Stimulated activated CD8-positive, alpha-beta memory T cell treated with anti-CD3 and anti-CD28 coated beads, Interleukin-2, amount 100 ng/mL, for 48 hours (primary cell): ENCODE results near the gene NKX6-2.
"Not testable (repeated sequence)": the region's sequence is repeated elsewhere in the genome, so short reads cannot be mapped to it uniquely, and the experiment has no call there.

Source experiments
- DNase-seq, 2 donors: peaks; one replicate each; pipeline ENCODE4 v3.0.0-alpha.2; 2020; ENCODE audit warnings: low read depth in 2 of 2

Gene NKX6-2

DNA sequence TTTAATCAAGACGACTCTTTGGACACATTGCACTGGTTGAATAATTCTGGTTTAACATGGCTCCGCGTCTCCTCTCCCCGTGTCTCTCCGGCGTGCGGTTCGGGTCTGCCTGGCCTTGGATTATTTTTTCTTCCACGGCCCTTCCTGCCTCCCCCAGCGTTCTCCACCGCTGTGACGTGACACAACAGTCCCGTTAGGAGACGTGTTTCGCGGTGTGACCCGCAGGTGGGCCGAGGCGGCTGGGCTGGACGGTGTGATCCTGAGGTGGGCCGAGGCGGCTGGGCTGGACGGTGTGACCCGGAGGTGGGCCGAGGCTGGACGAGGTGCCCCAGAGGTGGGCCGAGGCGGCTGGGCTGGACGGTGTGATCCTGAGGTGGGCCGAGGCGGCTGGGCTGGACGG, 12.0 kb upstream of the NKX6-2 start:
- not testable (repeated sequence) for DNase-seq

DNA sequence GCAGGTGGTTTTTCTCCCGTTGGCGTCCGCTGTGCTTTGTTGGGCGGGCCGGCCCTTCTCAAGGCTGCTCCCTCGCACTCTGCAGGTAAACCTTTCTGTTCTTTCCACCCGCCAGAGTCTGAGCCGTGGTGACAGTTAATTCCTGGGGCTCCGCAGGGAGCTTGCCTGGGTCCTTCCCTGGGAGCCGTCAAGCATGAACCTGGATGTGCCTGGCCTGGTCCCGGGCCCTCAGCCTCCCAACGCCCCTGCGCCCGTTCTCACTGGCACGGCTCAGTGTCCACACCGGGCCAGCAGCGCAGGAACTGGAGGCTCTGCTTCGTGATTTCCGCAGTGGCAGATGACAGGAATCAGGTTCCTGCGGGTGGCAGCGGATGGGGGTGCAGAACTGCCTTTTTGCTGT, 10.9 kb upstream of the NKX6-2 start:
- DNase-seq: no peak

- DNase-seq: no peak
Observed at GRCh38 chr10:132793871-132794849, 8.2 kb upstream of the NKX6-2 start.

GRCh38 chr10:132793213-132793612, 7.3 kb upstream of the NKX6-2 start:
- no peak for DNase-seq

- DNase-seq: no peak
Observed at GRCh38 chr10:132792796-132793195, 6.8 kb upstream of the NKX6-2 start.

DNA sequence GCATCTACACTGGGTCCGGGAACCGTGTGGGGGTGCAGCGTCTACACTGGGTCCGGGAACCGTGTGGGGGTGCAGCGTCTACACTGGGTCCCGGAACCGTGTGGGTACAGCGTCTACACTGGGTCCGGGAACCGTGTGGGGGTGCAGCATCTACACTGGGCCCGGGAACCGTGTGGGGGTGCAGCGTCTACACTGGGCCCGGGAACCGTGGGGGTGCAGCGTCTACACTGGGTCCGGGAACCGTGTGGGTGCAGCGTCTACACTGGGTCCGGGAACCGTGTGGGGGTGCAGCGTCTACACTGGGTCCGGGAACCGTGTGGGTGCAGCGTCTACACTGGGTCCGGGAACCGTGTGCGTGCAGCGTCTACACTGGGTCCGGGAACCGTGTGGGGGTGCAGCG, 6.2 kb upstream of the NKX6-2 start:
- DNase-seq: not testable (repeated sequence)

DNA sequence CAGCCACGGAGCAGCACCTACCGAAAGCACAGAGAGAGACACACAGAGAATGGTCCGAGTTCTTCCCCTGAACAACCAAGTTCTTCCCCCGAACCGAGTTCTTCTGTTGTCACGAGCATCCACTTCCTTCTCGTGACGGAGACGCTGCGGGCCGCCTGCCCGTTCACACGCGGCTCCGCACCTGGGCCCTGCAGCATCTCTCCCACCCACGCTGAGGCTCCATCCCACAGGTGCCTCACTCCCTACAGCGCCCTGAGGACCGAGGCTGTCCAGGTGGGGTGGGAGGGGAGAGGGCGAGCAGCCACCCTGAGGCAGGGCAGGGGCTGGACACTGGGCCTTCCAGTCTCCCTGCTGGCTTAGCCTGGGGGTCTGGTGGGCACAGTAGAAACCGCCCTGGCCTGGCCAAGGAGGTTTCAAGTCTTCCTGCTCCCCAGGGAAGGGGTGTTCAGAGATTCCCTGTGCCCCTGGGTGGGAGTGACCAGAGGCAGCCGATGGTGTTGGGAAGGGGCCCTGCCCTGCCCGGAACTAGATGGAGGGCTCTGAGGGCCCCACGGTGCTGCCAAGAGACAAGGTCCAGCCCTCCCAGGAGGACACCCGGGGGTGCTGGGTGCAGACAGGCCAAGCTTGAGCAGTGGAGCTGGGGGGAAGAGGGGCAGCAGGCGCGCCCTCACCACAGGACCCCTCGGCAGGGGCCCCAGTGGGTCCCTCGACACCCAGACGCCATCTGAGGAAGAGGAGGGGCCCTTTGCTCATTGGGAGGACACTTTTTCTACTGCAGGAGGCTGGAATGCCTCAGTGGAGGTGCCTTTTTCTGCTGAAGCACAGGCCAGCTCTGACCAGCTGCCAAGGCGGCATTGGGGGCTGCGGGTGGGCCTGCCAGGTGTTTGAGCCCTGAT, 5.2 kb upstream of the NKX6-2 start:
- DNase-seq: no peak

- no peak for DNase-seq
Observed at GRCh38 chr10:132790470-132790869, 4.5 kb upstream of the NKX6-2 start.

GRCh38 chr10:132789659-132790148, 3.8 kb upstream of the NKX6-2 start:
- no peak for DNase-seq

DNA sequence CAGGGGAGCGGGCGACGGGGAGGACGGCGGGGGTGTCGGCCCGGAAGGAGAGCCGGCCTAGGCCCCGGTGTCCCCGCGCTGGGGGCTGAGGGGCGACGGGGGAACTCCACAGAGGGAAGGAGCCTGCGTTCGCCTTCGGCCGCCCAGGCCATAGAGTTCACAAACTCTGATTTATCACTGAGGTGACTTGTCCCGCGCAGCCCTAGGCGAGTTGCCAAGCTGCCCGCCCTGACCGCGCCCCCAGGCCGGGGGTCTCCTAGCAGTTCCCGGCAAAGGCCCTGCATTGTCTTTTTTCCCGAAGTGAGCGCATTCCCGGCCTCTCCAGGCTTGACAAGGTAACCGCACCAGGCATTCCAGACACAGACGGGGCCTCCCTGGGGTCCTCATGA, 2.9 kb upstream of the NKX6-2 start:
- DNase-seq: no peak

DNA sequence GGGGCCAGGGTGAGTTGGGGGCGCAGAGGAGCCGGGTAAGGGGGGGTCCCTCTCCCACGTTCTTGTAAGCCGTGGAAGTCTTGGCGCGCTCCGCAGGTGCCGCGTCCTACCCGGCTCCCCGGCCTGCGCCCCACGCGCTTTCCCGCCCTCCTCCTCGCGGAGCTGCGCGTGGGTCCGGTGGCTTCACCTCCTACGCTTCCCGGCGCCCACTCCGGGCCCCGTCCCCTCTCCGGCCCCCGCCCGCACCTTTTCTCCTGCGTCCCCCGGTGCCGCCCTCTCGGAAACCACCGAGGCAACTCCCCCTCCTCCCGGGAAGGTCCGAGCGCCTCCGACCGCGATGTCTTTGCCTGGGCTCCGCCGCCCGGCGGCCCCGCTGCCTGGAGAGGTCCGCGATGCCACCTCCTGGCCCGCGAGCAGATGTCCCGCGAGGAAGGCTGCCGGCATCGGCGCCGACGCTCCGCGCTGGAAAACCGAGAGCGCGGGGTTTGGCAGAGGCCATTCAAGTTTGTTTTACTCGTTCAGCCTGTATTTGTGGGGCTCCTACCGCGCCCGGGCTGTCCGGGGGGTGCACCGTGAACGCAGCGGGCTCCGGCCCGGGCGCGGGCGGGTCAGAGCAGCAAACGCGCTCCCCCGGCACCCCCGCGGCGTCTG, 2.4 kb upstream of the NKX6-2 start:
- DNase-seq: no peak

- no peak for DNase-seq
Observed at GRCh38 chr10:132787495-132788179, 1.7 kb upstream of the NKX6-2 start.

GRCh38 chr10:132786884-132787494, 1.0 kb upstream of the NKX6-2 start:
- DNase-seq: no peak

DNA sequence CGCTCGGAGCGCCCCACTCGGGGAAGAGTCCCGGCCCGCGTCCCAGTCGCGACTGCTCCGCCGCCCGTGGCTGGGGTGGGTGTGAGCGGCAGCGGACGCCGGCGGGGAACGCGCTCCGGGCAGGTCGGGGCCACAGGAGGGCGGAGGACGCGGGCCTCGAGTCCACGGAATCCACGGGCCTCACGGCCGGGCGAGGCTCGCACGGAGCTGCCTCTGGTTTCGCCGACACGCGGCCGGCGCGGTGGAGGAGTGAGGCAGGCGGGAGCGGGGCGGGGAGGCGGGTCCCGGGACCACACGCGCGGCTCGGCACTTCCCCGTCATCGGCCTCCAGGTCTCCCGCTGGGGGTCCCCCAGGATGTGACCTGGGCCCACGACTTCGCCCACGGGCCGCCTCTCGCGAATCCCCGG, 533 bp upstream of the NKX6-2 start:
- DNase-seq: no peak

DNA sequence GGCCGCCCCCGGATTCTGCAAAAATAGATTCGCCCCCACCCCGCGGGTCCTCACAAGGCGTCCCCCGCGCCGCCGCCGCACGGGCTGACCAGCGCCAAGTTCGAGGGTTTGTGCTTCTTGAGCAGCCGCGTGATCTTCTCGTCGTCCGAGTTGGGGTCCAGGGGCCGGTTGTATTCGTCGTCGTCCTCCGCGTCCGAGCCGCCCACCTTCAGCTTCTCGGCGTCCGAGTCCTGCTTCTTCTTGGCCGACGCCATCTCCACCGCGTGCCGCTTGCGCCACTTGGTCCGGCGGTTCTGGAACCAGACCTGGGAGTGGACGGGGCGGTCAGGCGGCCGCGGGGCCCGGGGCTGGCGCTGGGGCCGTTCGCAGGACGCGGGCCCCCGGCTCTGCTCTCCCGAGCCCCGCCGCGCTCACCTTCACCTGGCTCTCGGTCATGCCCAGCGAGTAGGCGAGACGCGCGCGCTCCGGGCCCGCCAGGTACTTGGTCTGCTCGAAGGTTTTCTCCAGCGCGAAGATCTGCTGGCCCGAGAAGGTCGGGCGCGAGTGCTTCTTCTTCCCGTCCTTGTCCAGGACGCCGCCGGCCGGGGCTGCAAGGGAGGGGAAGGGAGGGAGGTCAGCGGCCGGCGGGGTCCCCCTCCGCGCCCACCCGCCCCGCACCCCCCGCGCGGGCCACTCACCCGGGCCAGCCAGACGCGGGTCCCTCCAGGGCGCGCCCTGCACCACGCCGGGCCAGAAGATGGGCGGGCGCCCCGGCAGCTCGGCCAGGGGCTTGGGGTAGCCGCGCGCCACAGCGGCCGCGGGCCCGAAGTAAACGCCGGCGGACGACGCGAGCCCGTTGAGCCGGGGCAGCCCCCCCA, 853 bp downstream of the NKX6-2 start:
- no peak for DNase-seq

GRCh38 chr10:132783940-132784865, 1.7 kb downstream of the NKX6-2 start:
- DNase-seq: no peak

- DNase-seq: no peak
Observed at GRCh38 chr10:132783165-132783939, 2.6 kb downstream of the NKX6-2 start.

DNA sequence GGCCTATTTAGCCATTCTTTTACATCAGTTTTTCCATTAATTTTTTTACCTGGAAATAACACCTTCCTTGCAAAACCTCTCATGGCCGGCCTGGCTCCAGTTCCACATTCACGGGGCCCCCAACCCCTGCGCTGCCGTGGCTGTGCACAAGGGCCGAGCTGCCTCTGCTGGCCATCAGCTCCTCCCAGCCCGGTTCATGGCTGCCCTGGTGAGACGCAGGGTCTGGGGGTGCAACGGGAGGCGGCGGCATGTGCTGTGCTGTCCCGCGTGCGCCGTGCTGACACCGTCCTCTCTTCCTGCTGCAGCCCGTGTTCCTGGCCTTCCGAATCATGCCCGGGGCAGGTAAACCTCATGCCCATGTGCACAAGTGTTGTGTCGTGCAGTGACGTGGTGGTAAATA, 4.4 kb downstream of the NKX6-2 start:
- no peak for DNase-seq
